HG03558 (cell line): ENCODE measurements around the gene UTP11.

Source experiments
- ATAC-seq: cut with Tn5 transposase; IDR thresholded peaks from one replicate; pipeline ENCODE4 v1.9.1; 2021; ENCODE audit warnings: moderate number of reproducible peaks; ENCODE audit not compliant: unreplicated experiment; ENCODE audit errors: extremely low read depth

Gene UTP11

GRCh38 chr1:38063616-38064015 is 51.1 kb downstream of the UTP11 start:
- ATAC-seq = no peak

- ATAC-seq = no peak
Observed at GRCh38 chr1:38064197-38064903, 51.8 kb downstream of the UTP11 start.

GRCh38 chr1:38068220-38068979 is 55.9 kb downstream of the UTP11 start:
- no peak for ATAC-seq

- ATAC-seq = no peak
Observed at GRCh38 chr1:38068980-38069340, 56.4 kb downstream of the UTP11 start.

GRCh38 chr1:38071312-38072256 is 59.0 kb downstream of the UTP11 start:
- no peak for ATAC-seq

- no peak for ATAC-seq
Observed at GRCh38 chr1:38072858-38073257, 60.3 kb downstream of the UTP11 start.

GRCh38 chr1:38073534-38074301 is 61.2 kb downstream of the UTP11 start:
- no peak for ATAC-seq

GRCh38 chr1:38074302-38074677 is 61.8 kb downstream of the UTP11 start:
- ATAC-seq = no peak
